ENCODE results near the gene NOS1AP.

- no peak for TF ChIP-seq CTCF (IDR thresholded peaks at IDR 0.05; ENCODE audit: low read depth, low read length)
- TF ChIP-seq POLR2A (IDR thresholded peaks at IDR 0.05; ENCODE audit: extremely low read depth, insufficient read length), result no peak
- TF ChIP-seq, protein P1, sequence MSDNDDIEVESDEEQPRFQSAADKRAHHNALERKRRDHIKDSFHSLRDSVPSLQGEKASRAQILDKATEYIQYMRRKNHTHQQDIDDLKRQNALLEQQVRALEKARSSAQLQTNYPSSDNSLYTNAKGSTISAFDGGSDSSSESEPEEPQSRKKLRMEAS (IDR thresholded peaks at IDR 0.05; ENCODE audit: low read depth, low read length), result no peak
Measured at GRCh38 chr1:162195567-162195966, 126.1 kb downstream of the NOS1AP start.
